ENCODE results near the gene COG7.
"Not testable (repeated sequence)": the region's sequence is repeated elsewhere in the genome, so short reads cannot be mapped to it uniquely, and the experiment has no call there.

The COG7 gene

DNA sequence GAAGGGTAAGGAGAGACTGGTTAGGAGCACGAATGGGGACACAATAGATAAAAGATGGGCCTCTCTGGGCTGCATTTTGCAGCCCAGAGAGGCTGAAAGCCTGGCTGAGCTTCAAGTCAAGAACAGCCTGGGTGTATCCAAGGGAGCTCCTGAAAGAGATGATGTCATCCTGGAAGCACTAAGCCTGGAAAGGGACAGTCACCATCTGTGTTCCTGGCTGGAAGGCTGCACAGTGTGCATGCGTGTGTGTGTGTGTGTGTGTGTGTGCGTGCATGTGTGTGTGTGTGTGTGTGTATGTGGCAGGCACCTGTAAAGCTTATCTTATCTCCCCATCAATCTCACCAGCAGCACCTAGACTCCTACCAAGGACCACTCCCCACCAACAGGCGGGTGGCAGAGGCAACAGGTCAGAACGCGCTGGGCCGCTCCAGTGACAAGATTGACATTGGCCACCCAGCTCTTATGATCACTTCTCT is 44.1 kb downstream of the COG7 start:
- DNase-seq: no peak

DNA sequence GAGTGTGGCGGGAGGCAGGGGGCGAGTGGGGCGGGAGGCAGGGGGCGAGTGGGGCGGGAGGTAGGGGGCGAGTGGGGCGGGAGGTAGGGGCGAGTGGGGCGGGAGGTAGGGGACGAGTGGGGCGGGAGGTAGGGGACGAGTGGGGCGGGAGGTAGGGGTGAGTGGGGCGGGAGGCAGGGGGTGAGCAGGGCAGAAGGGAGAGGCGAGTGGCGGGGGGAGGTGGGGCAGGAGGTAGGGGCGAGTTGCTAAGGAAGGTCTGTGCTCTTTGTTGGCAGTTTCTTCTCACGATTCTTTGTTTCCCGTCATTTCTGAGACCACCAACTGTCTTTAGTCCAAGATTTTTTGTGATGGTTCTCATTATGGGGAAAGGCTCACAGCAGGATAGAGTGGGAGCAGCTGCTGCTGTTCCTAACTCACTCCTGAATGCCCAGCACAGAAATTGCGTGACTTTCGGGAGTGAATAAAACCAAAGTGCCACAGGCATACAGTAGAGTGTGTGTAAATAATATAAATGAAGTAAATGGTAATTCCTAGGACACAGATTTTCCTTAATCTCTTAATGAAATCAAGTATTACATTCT is 44.7 kb downstream of the COG7 start:
- DNase-seq: no peak

DNA sequence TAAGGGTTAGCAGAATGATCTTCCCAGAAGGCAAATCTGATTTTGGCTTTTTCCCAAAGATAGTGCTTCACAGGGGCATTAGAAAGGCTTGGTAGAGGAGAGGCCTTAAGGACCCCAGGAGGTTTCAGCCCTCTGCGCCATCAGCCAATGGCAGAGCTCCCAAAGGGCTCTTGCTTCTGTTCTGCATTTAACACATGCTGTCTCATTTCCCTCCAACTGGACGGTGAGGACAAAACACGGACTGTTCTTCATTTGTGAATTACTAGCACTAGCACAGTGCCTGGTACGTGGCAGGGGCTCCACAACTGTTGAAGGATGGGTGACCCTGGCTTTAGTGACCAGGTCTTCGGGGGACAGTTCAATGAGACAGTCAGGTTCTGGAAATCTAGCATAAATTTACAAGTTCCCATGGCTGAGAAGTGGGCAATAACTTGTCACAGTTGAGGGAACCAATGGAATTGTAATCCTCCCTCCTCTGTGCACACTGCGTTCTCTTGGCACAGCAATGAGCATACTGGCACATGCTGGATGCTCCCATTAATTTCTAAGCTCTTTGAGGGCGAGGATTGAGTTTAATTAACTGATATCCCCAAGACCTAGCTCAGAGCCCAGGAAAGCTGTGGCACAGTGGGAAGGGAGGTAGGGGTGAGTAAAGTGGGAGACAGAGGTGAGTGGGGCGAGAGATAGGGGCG is 45.4 kb downstream of the COG7 start:
- DNase-seq: no peak

DNA sequence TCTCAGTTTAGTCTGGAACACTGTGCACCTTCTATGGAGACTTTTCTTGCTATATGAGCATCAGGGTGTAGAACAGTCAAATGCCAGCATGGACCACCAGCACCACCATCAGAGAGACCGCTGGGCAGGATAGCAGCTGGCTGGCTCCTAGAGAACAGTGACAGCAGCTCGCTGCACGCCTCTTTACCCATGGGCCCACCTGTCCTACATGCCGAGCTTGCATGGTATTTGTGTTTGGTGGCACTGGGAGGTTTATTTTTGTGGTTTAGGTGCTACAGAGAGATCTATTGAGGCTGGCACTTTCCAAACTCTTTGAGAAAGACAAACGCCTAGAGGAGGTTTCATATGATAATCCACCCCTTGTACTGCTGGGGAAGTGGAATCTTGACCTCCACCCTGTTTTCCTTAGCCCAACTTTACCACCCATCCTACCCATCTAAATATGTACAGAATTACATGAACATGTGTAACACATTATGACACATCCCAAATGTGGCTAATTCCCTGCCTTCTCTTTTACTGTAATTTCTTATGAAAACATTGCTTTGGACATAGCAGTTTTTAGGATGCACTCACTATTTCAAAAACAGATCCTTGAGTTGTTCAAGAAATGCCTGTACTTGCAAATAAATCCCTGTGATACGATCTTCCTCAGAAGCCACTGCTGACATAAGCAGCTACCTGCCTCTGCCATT is 46.3 kb downstream of the COG7 start:
- DNase-seq: no peak

DNA sequence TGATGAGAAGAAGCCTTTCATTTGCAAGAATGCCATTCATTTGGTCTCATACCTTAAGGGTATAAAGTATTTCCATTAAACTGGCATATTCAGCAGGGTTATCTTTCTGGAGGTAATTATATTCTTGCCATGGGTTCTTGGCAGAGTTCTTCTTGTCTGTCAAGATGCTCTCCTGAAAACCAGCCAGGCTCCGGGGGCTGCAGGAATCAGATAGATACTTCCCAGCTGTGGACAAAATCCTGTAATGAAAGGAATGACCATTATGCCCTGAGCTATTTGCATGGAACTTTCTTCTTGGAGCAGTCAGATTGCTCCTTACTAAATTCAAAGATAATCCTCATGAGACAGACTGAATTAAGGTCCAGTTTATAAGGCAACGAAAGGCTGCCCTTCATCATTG is 47.0 kb downstream of the COG7 start:
- no peak for DNase-seq

DNA sequence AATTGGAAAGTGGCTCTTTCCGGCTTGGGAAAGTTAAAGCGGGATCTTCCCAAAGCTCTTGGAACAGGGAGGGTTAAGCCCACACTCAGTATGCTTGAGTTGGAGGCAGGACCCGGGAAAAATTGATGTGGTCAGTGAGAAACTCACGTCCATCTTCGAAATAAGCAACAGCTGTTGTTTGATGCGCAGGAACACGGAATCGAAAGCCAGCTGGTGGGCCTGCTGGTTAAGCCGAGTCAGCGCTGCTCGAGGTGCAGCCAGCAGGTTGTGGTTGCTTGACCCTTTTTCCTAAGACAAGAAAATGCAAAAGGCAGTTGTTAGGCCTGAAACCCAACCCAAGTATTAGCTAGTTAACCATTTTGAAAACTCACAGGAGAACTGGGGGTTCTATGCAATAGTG is 49.4 kb downstream of the COG7 start:
- DNase-seq: no peak

DNA sequence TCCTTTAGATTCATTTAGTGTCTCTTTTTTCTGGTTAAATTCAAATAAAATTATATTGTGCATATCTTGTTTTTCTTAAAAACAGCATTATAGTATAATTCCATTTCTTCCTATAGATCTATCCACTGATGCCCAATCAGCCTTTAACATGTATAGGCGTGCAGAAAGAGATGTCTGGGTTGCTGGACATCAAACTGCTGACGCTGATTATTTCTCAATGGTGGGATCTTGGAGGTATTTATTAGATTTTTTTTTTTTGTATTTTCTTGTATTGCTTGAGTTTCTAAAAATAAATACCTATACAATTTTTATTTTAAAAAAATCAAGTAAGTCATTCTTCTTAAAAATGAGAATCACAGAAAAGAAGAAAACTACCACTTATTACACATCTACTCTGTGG is 50.9 kb downstream of the COG7 start:
- DNase-seq: no peak

DNA sequence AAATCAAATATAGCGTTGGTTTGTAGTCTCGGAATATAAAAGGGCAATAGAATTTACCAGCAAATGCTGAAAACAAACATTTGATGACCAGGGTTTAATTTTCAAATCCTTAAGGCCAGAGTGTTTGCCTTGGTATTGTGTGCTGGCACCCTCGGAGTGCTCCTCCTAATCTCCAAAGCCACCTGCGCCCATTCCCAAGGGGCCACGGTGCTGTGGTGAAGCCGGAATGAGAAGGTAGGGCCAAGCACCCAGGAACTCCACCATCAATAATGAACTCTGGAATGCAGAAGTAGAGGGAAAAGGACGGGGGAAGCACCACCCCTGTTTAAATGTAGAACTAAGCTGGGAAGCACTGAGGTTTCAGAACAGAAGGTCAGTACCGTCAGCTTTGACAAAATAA is 51.9 kb downstream of the COG7 start:
- no peak for DNase-seq

DNA sequence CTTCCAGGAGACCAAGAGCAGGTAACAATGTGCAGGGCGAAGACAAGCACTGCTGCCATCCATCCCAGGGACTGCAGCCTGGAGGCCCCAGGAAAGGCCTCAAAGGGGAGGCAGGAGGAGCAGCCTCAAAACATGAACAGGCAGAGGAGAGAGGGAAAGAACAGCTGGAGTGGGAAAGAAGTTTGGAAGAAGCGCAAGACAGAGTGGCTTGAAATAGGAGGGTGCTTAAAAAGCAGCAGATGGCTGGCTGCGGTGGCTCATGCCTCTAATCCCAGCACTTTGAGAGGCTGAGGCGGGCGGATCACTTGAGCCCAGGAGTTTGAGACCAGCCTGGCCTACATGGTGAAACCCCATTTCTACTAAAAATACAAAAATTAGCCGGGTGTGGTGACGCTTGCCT is 52.5 kb downstream of the COG7 start:
- DNase-seq: not testable (repeated sequence)

DNA sequence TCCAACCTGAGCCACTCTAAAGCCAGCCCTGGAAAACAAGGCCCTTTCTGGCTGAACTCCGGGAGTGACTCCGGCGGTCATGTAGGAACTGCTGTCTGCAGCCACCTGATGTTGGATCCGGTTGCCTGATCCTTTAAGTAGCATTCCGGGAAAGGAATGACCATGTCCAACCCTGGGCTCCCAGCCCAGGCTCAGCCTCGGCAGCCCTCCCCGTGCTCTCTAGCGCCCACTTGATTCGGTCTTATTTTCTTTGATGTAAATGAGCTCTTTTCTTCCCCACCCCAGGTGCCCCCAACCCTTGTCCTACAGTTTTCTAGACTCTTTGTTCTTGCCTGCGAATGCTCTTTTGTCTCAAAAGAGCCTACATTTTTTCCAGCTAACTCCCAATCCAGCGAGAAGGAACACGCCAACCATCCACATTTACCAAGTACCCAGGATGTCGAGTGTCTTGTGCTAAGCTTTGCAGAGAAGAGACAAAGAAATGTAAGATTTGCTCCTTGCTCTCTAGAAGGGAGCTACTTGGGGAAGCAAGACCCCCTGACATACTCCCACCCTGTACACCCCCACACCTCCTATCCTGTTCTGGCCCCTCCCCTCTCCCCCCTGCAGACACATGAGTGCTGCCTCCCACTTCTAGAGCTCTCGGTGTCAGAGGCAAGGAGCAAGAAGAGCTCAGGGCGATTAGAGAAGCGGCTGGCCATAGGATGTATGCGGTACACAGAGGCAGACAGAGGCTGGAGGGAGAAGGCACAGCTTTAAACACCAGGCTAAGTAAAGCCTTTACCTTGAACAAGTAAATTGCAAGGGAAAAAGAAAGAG is 53.8 kb downstream of the COG7 start:
- DNase-seq: no peak

DNA sequence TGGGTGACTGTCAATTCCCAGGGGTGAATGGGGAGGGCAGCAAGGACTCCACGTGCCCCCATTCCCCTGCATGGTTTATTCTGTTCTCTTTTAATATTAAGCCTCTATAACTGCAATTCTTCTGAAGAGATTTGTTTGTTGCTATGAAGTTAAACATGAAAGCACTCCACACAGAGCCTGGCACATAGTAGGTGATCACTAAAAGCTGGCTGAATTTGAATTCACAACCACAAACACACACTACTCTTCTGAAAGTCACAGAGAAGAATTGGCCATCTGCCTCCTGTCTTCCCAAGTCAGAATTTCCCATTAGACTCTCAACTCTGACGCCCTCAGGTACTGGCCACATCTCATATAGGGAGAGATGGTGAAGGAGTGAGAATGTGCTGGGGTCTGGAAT is 55.5 kb downstream of the COG7 start:
- no peak for DNase-seq

DNA sequence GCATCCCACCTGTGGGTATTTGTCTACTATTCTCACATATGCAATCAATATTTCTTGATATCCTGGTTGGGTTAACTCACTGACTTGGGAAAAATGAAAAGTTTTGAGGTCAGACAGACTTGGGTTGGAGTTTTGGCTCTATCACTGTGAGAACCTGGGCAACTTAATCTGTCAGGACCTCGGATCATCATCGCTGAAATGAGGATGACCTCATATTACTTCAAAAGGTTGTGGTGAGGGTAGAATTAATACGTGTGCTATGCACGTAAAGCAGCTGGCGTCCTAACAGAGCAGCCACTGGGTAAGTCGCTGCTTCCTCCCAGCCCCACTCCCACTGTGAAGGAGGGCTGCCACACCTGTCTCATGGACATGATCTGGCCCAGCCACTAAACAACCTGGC is 57.3 kb downstream of the COG7 start:
- DNase-seq: no peak

DNA sequence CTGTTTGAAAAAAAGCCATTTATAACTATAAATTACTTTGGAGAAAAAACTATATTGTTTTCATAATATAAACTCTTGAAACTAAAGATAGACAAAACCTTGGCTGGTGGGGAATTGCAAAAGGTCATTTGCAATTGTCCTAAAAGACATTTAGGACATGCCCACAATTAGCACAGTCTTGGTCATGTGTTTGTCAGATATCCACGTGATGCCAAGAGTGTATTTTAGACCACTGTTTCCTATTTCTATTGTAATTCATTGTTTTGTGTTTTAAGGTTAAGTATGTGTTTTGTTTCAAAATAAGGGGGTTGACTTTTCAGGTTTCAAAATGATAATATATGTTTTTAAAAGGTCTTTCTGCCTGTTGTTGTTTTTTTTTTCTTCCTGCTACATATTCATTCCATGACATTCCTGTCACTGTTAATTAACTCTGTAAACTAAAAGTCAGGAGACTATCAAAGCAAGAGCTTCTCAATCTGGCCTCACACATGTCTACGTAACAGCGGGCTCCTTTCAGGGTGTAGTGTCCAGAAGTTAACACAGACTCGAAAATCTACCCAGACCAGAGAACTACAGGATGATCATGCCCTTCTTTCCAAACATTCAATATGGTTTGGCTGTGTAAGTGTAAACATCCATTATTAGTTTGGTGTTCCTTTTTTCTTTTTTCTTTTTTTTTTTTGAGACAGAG is 58.7 kb downstream of the COG7 start:
- no peak for DNase-seq

DNA sequence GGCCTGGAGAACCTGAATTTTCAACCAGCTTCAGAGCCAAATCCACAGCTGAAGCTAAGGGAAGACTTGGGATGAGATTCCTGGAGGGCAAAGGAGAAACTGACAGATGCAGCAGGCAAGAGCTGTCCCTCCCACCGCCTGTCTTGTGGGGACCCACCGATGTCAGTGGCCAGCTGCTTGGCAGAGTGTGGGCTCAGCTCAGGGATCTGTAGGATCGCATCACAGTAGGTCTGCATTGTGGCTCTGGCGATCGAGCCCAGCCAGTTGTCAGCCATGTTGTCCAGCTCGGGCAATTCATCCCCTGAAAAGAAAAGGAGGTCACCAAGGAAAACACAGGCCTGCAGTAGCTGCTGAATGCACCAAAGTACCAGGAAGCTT is 60.8 kb downstream of the COG7 start:
- no peak for DNase-seq

DNA sequence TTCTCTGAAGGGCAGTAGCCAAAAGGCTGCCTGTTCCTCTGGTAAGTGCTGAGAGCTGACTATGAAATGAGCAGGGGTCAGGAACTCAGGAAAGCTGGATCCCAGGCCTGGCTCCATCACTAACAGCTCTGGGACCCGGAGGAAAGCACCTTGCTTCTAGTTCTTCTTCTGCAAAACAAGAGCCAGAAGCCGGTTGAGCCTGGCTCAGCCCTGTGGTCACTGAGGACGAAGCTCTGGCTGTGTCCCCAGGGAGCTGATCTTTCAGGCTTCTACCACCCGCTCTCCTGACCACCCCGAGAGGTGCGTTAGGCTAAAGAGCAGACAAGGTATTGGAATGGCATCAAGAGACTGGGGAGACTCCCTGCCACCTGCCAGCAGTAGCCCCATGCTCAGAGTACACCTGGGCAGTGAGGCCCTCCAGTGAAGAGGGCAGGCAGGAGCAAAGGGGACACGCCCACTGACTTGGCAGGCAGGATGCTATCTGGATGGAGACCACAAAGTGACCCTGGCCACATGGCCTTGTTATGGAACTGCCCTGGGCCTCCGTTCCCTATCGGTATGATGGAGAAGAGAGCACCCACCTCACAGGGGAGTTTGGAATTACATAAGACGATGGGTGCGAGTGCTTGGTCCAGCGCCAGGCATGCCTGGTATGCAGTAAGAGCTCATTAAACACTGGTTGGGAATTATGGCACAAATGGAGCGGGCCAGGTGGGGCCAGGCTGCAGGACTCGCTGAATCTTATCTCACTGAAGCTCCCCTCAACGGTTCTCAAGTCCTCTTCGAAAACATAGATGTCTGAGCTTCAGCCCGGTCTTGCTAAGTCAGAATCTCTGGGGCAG is 61.4 kb downstream of the COG7 start:
- no peak for DNase-seq

DNA sequence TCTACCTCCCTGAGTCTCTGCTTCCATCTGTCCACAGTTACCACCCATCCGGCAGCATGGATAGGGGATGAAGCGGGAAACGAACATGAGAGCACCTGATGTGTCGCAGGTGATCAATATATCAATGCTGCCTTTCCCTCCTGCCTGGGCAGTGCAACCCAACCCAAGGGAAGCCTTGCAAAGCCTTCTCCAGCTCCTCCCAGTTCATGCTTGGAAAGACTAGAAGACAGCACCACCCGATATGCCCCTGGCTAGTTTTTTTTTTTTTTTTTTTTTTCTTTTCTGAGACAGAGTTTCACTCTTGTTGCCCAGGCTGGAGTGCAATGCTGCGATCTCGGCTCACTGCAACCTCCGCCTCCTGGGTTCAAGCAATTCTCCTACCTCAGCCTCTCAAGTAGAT is 63.1 kb downstream of the COG7 start:
- not testable (repeated sequence) for DNase-seq

DNA sequence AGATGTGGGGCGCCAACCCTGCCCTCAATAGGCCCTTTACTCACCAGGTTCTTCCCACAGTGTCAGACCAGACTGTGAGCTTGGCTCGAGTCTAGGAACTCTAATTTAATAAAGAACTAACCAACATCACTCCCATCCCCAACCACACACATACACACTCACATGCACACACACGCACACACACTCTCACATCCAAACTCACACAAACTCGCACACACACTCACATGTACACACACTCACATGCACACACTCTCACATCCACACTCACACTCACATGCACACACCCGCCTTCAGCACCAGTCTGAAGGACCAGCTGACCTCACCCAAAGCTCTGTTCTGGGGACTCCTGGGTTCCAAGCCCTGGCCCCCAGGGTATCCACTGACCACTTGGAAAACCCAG is 63.8 kb downstream of the COG7 start:
- no peak for DNase-seq

DNA sequence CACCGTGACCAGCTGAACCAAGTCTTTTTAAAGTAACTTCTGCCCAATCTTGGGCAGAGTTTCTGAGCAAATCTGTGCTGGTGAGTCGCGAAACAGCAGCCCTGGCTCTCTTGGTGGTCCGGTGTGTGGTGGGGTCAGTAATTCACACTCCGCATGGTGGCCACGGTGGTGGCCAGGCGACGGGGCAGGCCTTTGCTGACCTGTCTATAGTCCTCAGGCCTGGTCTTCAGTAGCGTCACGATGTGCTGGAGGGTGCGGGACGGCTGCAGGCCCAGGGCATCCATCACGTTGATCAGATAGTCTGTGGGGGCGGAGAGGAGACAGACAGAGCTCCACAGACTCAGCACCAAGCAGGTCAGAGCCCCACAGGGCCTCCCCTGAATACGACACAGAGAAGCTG is 64.2 kb downstream of the COG7 start:
- DNase-seq: no peak

DNA sequence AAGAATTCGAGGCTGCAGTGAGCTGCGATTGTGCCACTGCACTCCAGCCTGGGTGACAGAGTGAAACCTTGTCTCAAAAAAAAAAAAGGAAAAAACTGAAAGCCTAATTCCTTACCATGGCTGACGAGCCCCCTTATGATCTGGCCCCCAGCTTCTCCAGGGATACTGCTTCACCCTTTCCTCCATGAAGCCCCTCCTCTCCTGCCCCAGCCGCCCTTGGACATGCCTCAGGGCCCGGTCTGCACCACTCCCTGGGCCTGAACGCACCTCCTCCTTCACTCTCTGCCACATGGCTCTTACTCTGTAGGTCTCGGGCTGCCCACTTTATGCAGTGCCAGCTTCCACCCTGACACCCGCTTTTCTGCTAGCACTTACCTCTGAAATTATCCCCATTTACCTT is 65.3 kb downstream of the COG7 start:
- no peak for DNase-seq

DNA sequence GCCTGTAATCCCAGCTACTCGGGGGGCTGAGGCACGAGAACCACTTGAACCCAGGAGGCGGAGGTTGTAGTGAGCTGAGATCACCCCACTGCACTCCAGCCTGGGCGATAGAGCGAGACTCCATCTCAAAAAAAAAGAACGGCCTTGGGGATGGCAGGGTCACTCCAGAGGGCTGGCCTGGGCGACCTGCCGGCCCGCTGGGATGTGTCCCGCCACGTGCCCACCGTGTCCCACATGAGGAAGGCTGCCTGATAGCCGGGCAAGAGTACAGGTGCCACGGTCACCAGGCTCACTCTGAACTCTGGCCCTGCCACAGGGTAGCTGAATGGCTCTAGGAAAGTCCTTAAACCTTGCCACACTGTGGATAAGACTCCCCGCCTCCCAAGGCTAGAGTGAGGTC is 67.5 kb downstream of the COG7 start:
- no peak for DNase-seq

DNA sequence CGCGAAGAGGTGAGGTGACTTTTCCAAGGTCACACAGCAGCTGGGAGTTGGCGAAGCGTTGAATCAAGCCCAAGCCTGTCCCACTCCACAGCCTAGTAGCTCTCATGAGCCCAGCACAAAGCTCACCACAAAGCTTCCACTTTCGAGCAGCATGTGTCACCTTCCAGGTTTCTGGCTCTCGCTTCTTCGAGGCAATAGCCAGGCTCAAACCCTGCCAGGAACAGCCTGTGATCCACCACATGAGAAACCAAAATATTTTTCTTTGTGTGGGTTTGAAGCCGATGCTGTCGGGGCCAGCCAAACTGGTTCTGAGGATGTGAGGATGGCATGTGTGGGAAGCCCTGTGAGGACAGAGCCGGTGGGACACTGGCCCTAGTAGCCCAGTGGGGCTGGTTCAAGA is 68.1 kb downstream of the COG7 start:
- no peak for DNase-seq

DNA sequence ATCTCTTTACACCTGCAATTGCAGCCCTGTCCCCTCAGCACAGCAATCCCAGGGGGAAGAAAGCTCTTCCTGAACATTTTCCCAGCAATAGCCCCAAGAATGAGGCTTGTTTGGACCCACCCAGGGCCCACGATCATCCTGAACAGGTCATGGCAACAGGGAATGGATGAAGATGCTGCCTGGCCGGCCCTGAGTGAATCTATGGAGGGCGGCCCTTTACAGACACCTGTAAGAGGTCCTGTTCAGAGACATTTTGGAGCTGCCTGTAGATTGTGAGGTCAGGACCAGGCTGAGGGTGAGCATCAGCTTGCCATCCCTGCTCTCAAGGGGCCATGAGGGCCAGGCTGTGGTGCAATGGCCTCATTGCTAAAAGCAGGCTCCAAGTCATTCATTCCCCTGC is 69.1 kb downstream of the COG7 start:
- no peak for DNase-seq
